T-helper 9 cell (primary cell): Measurements from ENCODE around the gene CDC37L1.

Experiments
- DNase-seq: peaks from one replicate; pipeline ENCODE4 v3.0.0-alpha.2; 2020

CDC37L1 gene

GRCh38 chr9:4756420-4756819 is 77.1 kb downstream of the CDC37L1 start:
- DNase-seq, result no peak
